ENCODE results near the gene CBL.

DNA sequence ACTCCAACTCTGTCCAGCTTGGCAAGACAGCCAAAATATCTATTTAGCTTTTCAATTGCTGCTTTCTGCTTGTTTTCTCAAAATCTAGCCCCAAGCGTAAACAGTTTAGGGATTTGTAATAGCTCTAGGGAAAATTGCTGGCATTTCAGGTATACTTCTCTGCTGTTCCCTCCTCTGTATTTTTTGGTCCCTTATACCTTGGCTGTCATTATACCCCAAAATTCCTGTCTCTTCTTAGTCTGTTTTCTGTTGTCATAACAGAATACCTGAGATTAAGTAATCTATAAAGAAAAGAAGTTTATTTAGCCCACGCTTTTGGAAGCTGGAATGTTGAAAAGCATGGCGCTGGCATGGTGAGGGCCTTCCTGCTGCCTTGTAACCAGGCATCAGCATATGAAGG lies 87.3 kb downstream of the CBL start:
- TF ChIP-seq, protein P1, sequence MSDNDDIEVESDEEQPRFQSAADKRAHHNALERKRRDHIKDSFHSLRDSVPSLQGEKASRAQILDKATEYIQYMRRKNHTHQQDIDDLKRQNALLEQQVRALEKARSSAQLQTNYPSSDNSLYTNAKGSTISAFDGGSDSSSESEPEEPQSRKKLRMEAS (IDR thresholded peaks at IDR 0.05), result no peak
- no peak for TF ChIP-seq RAD21 (IDR thresholded peaks at IDR 0.05; ENCODE audit: low read depth)
- TF ChIP-seq CREB1 (IDR thresholded peaks at IDR 0.05; ENCODE audit: low read depth), result no peak

All from Ishikawa (cell line).